Vagina (tissue), 2 donors: ENCODE measurements around the gene NT5C1B.

Experiments used
- CTCF ChIP-seq, 3 experiments: fragments of 450-650 bp in 2 of 3; fragments of 200-600 bp in 1 of 3; sonication (generic) in 1 of 3; IDR thresholded peaks; one replicate each; pipeline ENCODE4 v1.5.1; 2017 to 2019; ENCODE audit warnings: antibody characterized with exemption in 3 of 3, mild to moderate bottlenecking in 2 of 3, moderate library complexity in 2 of 3
- POLR2A ChIP-seq, 2 donors: fragments of 450-650 bp; IDR thresholded peaks; one replicate each; pipeline ENCODE4 v1.6.1; 2017; ENCODE audit warnings: antibody characterized with exemption in 2 of 2, mild to moderate bottlenecking in 2 of 2, moderate library complexity in 2 of 2

GRCh38 chr2:18536100-18536499 lies 53.3 kb downstream of the NT5C1B start:
- TF ChIP-seq CTCF (IDR thresholded peaks at IDR 0.05) (no peak), POLR2A (IDR thresholded peaks at IDR 0.05) (no peak)
